SK-N-SH treated with all-trans-retinoic acid at 6 μM for 48 hours (cell line): Measurements from ENCODE around the gene ASTN2.

Source experiments
- ATAC-seq: fragments of 200-7000 bp; cut with Tn5 transposase; 3 replicates; pipeline ENCODE4 v1.9.1; 2020; ENCODE audit warnings: mild to moderate bottlenecking, moderate library complexity
- ARNTL ChIP-seq: fragments of 450-650 bp; formaldehyde crosslinking; IDR thresholded peaks from 2 replicates; pipeline ENCODE4 v1.5.0; 2020; ENCODE audit warnings: low read depth, mild to moderate bottlenecking, moderate library complexity, borderline replicate concordance
- BACH2 ChIP-seq: fragments of 250-450 bp; sonication (Bioruptor Pico); IDR thresholded peaks from 2 replicates; pipeline ENCODE4 v1.9.0; 2021; ENCODE audit warnings: mild to moderate bottlenecking, borderline replicate concordance
- CSDC2 ChIP-seq: fragments of 250-450 bp; sonication (Bioruptor Pico); IDR thresholded peaks from 2 replicates; pipeline ENCODE4 v1.5.0; 2020; ENCODE audit warnings: mild to moderate bottlenecking, moderate library complexity
- CSRNP3 ChIP-seq: fragments of 250-450 bp; sonication (Bioruptor Pico); IDR thresholded peaks from 2 replicates; pipeline ENCODE4 v1.5.1; 2021; ENCODE audit warnings: mild to moderate bottlenecking, moderate library complexity
- ESRRG ChIP-seq: fragments of 250-450 bp; sonication (Bioruptor Pico); IDR thresholded peaks from 2 replicates; pipeline ENCODE4 v1.6.1; 2021; ENCODE audit warnings: mild to moderate bottlenecking
- GLIS3 ChIP-seq: fragments of 250-450 bp; sonication (Bioruptor Pico); IDR thresholded peaks from 2 replicates; pipeline ENCODE4 v1.5.0; 2020; ENCODE audit warnings: mild to moderate bottlenecking, moderate library complexity
- ISL1 ChIP-seq: fragments of 250-450 bp; sonication (Bioruptor Pico); IDR thresholded peaks from 2 replicates; pipeline ENCODE4 v2.1.2; 2022; ENCODE audit warnings: mild to moderate bottlenecking, moderate library complexity
- OSR1 ChIP-seq: fragments of 250-450 bp; sonication (Bioruptor Pico); IDR thresholded peaks from 2 replicates; pipeline ENCODE4 v1.8.0; 2022; ENCODE audit warnings: moderate library complexity, mild to moderate bottlenecking, inconsistent platforms
- PATZ1 ChIP-seq: fragments of 250-450 bp; sonication (Bioruptor Pico); IDR thresholded peaks from 2 replicates; pipeline ENCODE4 v1.8.0; 2020; ENCODE audit warnings: mild to moderate bottlenecking, moderate library complexity, borderline replicate concordance
- POU6F1 ChIP-seq: fragments of 250-450 bp; sonication (Bioruptor Pico); IDR thresholded peaks from 2 replicates; pipeline ENCODE4 v1.8.0; 2021; ENCODE audit warnings: low read depth, mild to moderate bottlenecking, moderate library complexity, borderline replicate concordance
- PPARA ChIP-seq: fragments of 250-450 bp; sonication (Bioruptor Pico); IDR thresholded peaks from 2 replicates; pipeline ENCODE4 v1.5.0; 2020; ENCODE audit warnings: mild to moderate bottlenecking, borderline replicate concordance
- RARB ChIP-seq: fragments of 250-450 bp; sonication (Bioruptor Pico); IDR thresholded peaks from 2 replicates; pipeline ENCODE4 v1.8.0; 2021; ENCODE audit warnings: mild to moderate bottlenecking, moderate library complexity
- SNAI2 ChIP-seq: fragments of 250-450 bp; sonication (Bioruptor Pico); IDR thresholded peaks from 2 replicates; pipeline ENCODE4 v1.5.0; 2020; ENCODE audit warnings: mild to moderate bottlenecking, moderate library complexity
- TCF4 ChIP-seq: fragments of 250-450 bp; sonication (Bioruptor Pico); IDR thresholded peaks from 2 replicates; pipeline ENCODE4 v1.8.0; 2021; ENCODE audit warnings: mild to moderate bottlenecking, moderate library complexity, borderline replicate concordance
- TOX ChIP-seq: fragments of 250-450 bp; sonication (Bioruptor Pico); IDR thresholded peaks from 2 replicates; pipeline ENCODE4 v1.8.0; 2021; ENCODE audit warnings: mild to moderate bottlenecking, moderate library complexity, borderline replicate concordance
- TSHZ2 ChIP-seq: fragments of 250-450 bp; sonication (Bioruptor Pico); IDR thresholded peaks from 2 replicates; pipeline ENCODE4 v1.5.0; 2020; ENCODE audit warnings: mild to moderate bottlenecking, moderate library complexity
- ZC3H10 ChIP-seq: fragments of 250-450 bp; sonication (Bioruptor Pico); IDR thresholded peaks from 2 replicates; pipeline ENCODE4 v1.5.1; 2021; ENCODE audit warnings: mild to moderate bottlenecking, moderate library complexity
- ZFP3 ChIP-seq: fragments of 250-450 bp; sonication (Bioruptor Pico); IDR thresholded peaks from 2 replicates; pipeline ENCODE4 v1.5.0; 2020; ENCODE audit warnings: mild to moderate bottlenecking, moderate library complexity
- ZFP30 ChIP-seq: fragments of 450-650 bp; formaldehyde crosslinking; IDR thresholded peaks from 2 replicates; pipeline ENCODE4 v1.5.0; 2022; ENCODE audit warnings: mild to moderate bottlenecking, moderate library complexity
- ZNF565 ChIP-seq: fragments of 450-650 bp; formaldehyde crosslinking; conservative IDR thresholded peaks from 2 replicates; pipeline ENCODE4 v1.5.0; 2020; ENCODE audit warnings: low read depth, mild to moderate bottlenecking, moderate library complexity
- ZNF70 ChIP-seq: fragments of 450-650 bp; formaldehyde crosslinking; IDR thresholded peaks from 2 replicates; pipeline ENCODE4 v1.5.0; 2020; ENCODE audit warnings: mild to moderate bottlenecking, moderate library complexity
- ZNF8 ChIP-seq: fragments of 450-650 bp; formaldehyde crosslinking; IDR thresholded peaks from 2 replicates; pipeline ENCODE4 v1.5.0; 2020; ENCODE audit warnings: mild to moderate bottlenecking, moderate library complexity

ASTN2 gene

GRCh38 chr9:116978155-116978554, 436.7 kb downstream of the ASTN2 start:
- TF ChIP-seq TCF4 (0 out of 2 replicates have a peak, but pooled peaks have one; percentile 24), BACH2 (CRISPR knock-in tag) (no peak), OSR1 (CRISPR knock-in tag) (no peak)
- no peak for ATAC-seq

GRCh38 chr9:116975126-116975525, 439.7 kb downstream of the ASTN2 start:
- TF ChIP-seq OSR1 (CRISPR knock-in tag) (no peak), ESRRG (CRISPR knock-in tag) (no peak), ZNF70 (CRISPR knock-in tag) (no peak), ISL1 (no peak), BACH2 (CRISPR knock-in tag) (no peak), TCF4 (no peak), PPARA (no peak), PATZ1 (CRISPR knock-in tag) (no peak), SNAI2 (CRISPR knock-in tag) (no peak), RARB (CRISPR knock-in tag) (no peak), TOX (CRISPR knock-in tag) (no peak), CSDC2 (no peak), ZNF565 (CRISPR knock-in tag) (no peak), TSHZ2 (CRISPR knock-in tag) (no peak), ZNF8 (CRISPR knock-in tag) (no peak), ZFP30 (CRISPR knock-in tag) (no peak)
- no peak for ATAC-seq

GRCh38 chr9:116966199-116966598, 448.7 kb downstream of the ASTN2 start:
- no peak for TF ChIP-seq POU6F1 (CRISPR knock-in tag)
- no peak for TF ChIP-seq SNAI2 (CRISPR knock-in tag)
- TF ChIP-seq ESRRG (CRISPR knock-in tag) = no peak
- no peak for TF ChIP-seq ISL1
- TF ChIP-seq PATZ1 (CRISPR knock-in tag) = no peak
- no peak for TF ChIP-seq ARNTL (CRISPR knock-in tag)
- no peak for TF ChIP-seq OSR1 (CRISPR knock-in tag)
- no peak for TF ChIP-seq CSDC2
- no peak for TF ChIP-seq CSRNP3 (CRISPR knock-in tag)
- ATAC-seq = no peak

GRCh38 chr9:116964258-116964657, 450.6 kb downstream of the ASTN2 start:
- ATAC-seq = no peak
- TF ChIP-seq CSRNP3 (CRISPR knock-in tag) = no peak
- TF ChIP-seq TOX (CRISPR knock-in tag) = no peak
- TF ChIP-seq ISL1 = no peak
- TF ChIP-seq SNAI2 (CRISPR knock-in tag) = no peak
- TF ChIP-seq RARB (CRISPR knock-in tag) = no peak
- no peak for TF ChIP-seq GLIS3 (CRISPR knock-in tag)
- no peak for TF ChIP-seq ZC3H10 (CRISPR knock-in tag)
- no peak for TF ChIP-seq PATZ1 (CRISPR knock-in tag)
- no peak for TF ChIP-seq ZFP3 (CRISPR knock-in tag)
- no peak for TF ChIP-seq ZNF8 (CRISPR knock-in tag)
- no peak for TF ChIP-seq CSDC2
